Calu3 (cell line): ENCODE measurements around the gene CPNE9. TPM values are rescaled to one million over a fixed set of nuclear protein-coding genes. Genes with fewer than 3 reads are reported as not detected.

Experiments used
- BruUV-seq: library from RNA; stranded (reverse); fragments of 400-500 nt; replicated peaks from 2 replicates; lab custom pipeline; 2021; lab: Mats Ljungman, UMichigan
- CTCF ChIA-PET: fragments of 300-600 bp; sonication (Branson Sonifier 250); formaldehyde crosslinking; loops from one replicate; lab custom pipeline; 2022; ENCODE audit warnings: antibody characterized with exemption; lab: Charles Lee
- DNase-seq: peaks from one replicate; pipeline ENCODE4 v3.0.0; 2022
- H3K27ac Mint-ChIP-seq: one replicate; pipeline ENCODE4 v1.8.0; 2022; ENCODE audit warnings: mixed read lengths; ENCODE audit not compliant: unreplicated experiment
- H3K27me3 Mint-ChIP-seq: one replicate; pipeline ENCODE4 v1.8.0; 2022; ENCODE audit warnings: mixed read lengths; ENCODE audit not compliant: unreplicated experiment
- H3K36me3 Mint-ChIP-seq: one replicate; pipeline ENCODE4 v1.8.0; 2022; ENCODE audit warnings: mild to moderate bottlenecking, moderate library complexity, mixed read lengths; ENCODE audit not compliant: insufficient read depth, unreplicated experiment
- H3K4me1 Mint-ChIP-seq: one replicate; pipeline ENCODE4 v1.8.0; 2022; ENCODE audit warnings: mild to moderate bottlenecking, low read depth, mixed read lengths; ENCODE audit not compliant: unreplicated experiment
- H3K4me3 Mint-ChIP-seq: one replicate; pipeline ENCODE4 v1.8.0; 2022; ENCODE audit warnings: mild to moderate bottlenecking, low read depth, moderate library complexity, mixed read lengths; ENCODE audit not compliant: unreplicated experiment
- H3K9me3 Mint-ChIP-seq: one replicate; pipeline ENCODE4 v1.8.0; 2022; ENCODE audit warnings: low read depth, mixed read lengths; ENCODE audit not compliant: unreplicated experiment
- CTCF ChIP-seq: fragments of 200-600 bp; IDR thresholded peaks from one replicate; pipeline ENCODE4 v1.8.0; 2022; ENCODE audit warnings: antibody characterized with exemption; ENCODE audit not compliant: unreplicated experiment
- intact Hi-C: fragments of 100-400 bp; cut with micrococcal nuclease; formaldehyde crosslinking; loops from one replicate; pipeline ENCODE4 v1.10.0; 2022; ENCODE audit not compliant: unreplicated experiment
- total RNA-seq: library from RNA; stranded (reverse); gene quantifications from 2 replicates; pipeline ENCODE4 v1.2.3, GENCODE V29; 2022

CPNE9 gene
- total RNA-seq, 1 experiment from 2014 or later: not detected

GRCh38 chr3:9673752-9674151 lies 29.9 kb upstream of the CPNE9 start:
- Mint-ChIP-seq H3K27me3 (no peaks in the 10 kb centered on the region), H3K4me3 (no peak overlapping the region), H3K9me3 (no peaks in the 10 kb centered on the region), H3K27ac (no peak overlapping the region), H3K36me3 (peaks cover 13% of the 10 kb centered on the region), H3K4me1 (peaks cover 9% of the 10 kb centered on the region)
- no TSS peak for BruUV-seq
- TF ChIP-seq CTCF: no peak
- DNase-seq: no peak
- intact Hi-C loops: loop anchor here (10.0 kb wide), 1 partner anchor 169 kb away; no protein-coding TSS in a partner anchor
- CTCF ChIA-PET: no interaction called here

DNA sequence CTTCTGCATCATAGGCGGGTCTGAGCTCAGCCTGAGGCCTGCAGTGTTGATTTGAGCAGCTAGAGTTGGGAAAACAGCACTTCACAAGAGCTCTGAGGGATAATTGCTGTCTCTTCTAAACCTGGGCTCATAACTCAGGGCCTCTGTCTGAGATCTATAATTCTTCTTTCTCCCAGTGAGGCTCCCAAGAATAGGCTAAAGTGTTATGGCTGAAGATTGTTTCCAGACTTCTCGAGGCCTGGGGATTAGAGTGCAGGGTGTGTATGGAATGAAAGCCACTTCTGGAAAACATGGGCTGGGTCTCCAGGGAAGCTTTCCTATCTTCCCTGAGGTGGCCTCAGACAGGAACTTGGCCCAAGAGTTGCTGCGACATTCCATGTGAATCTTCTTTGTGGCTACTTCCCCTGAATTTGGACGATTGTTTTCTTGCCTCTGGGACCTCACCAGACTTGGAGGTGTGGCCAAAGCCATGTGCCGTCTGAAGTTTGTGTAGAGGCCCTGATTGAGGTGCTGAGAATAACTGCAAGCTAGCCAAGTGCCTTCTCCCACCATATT lies 27.8 kb upstream of the CPNE9 start:
- no peak for DNase-seq
- Mint-ChIP-seq H3K27ac (no peak overlapping the region), H3K36me3 (peaks cover 18% of the 10 kb centered on the region), H3K4me3 (no peak overlapping the region), H3K4me1 (peaks cover 9% of the 10 kb centered on the region), H3K27me3 (no peaks in the 10 kb centered on the region), H3K9me3 (no peaks in the 10 kb centered on the region)
- intact Hi-C loops: loop anchor here (10.0 kb wide), 1 partner anchor 171 kb away; no protein-coding TSS in a partner anchor
- TF ChIP-seq CTCF: no peak
- CTCF ChIA-PET: interaction anchor here (0.6 kb wide), 1 partner anchor 182 kb away, joined by 4 read pairs; no protein-coding TSS in a partner anchor
- BruUV-seq: no TSS peak

GRCh38 chr3:9676785-9677184 lies 26.8 kb upstream of the CPNE9 start:
- H3K27ac Mint-ChIP-seq: no peak overlapping the region
- H3K27me3 Mint-ChIP-seq: no peaks in the 10 kb centered on the region
- CTCF ChIA-PET: no interaction called here
- no peak overlapping the region for H3K4me3 Mint-ChIP-seq
- H3K4me1 Mint-ChIP-seq: peaks cover 14% of the 10 kb centered on the region
- no peak for DNase-seq
- intact Hi-C loops: loop anchor here (10.0 kb wide), 1 partner anchor 172 kb away; no protein-coding TSS in a partner anchor
- TF ChIP-seq CTCF: no peak
- peaks cover 22% of the 10 kb centered on the region for H3K36me3 Mint-ChIP-seq
- no peaks in the 10 kb centered on the region for H3K9me3 Mint-ChIP-seq
- no TSS peak for BruUV-seq

DNA sequence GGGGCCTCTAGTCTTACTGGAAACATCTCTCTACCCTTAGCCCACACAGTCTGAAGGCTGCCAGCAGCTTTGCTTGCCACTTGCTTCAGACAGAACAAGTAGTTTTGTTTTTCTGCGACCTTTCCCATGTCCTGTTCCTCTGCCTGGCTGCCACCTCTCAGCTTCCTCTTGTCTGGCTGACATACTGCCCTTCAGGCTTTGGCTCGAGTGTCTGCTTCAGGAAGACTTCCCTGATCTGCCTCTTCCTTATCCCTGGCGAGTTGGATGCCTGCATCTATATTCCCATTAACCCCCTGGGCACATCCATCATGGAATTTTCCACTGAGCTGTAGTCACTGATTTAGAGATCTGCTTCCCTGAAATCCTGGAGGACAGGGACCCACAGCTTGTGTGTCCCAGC lies 25.1 kb upstream of the CPNE9 start:
- DNase-seq: no peak
- intact Hi-C loops: loop anchor here (10.0 kb wide), 1 partner anchor 174 kb away; no protein-coding TSS in a partner anchor
- no peaks in the 10 kb centered on the region for H3K9me3 Mint-ChIP-seq
- H3K36me3 Mint-ChIP-seq: peaks cover 22% of the 10 kb centered on the region
- no peak for TF ChIP-seq CTCF
- H3K4me1 Mint-ChIP-seq: peaks cover 14% of the 10 kb centered on the region
- CTCF ChIA-PET: no interaction called here
- BruUV-seq: no TSS peak
- H3K4me3 Mint-ChIP-seq: no peak overlapping the region
- H3K27me3 Mint-ChIP-seq: no peaks in the 10 kb centered on the region
- no peak overlapping the region for H3K27ac Mint-ChIP-seq
